COLO829 (cell line): Measurements from ENCODE around the gene DIAPH2.
A peak's percentile ranks its signal among the peaks of the same experiment; 100 is the strongest.

Experiments
- DNase-seq: peaks from one replicate; pipeline ENCODE4 v3.0.0; 2012; ENCODE audit warnings: low spot score

The DIAPH2 gene

DNA sequence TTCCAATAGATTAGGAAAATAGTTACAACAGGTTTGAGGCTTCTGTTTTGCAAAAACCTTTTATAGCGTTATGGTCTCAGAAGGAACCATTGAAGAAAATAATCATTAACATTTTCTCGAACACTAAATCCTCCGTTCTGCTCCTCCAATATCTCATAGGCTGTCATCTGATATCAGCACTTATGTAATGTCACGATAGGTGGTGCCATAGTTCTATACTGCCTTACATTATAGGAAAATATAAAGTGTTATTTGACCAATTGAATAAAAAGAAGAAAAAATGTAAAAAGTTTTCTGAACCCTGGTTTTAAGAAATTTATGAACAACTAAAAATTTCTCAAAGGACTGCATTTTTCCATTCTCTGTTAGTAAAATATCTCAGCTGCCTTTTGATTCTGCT, 490.5 kb downstream of the DIAPH2 start:
- DNase-seq = no peak

DNA sequence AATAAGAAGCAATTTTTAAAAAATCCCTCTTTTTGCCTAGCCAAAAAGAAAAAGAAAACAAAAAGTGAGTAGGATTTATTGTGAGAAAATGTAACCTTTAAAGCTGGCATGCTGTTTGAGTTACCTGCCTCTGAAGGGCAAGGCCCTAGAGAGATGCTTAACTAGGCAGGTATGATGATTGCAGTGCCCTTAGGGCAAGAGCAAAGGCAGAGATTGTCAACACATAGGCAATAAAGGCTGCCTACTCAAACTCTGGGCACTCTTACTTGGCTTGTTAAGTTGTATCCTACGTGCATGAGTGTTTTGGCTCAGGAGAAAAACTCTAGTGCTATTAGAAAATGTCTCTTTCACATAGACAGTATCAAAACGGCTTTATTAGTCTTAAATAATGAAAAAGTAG, 505.0 kb downstream of the DIAPH2 start:
- no peak for DNase-seq

DNA sequence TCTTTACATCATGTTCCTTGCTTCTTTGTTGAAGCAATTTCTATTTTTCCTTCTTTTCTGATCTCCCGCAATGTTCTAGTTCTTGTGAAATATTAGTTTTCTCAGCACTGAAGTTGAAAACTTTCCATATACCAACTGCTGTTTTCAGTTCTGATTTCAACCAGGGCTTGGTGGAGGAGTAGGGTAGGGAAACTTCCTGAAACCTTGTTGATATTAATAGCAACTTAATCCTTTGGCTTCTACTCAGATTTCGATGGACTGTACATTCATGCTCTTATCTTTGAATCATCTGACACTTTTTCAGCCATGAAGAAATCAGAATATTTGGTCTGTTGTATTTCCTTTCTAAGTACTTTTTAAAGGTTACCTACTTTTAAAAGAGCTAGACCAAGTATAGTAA, 514.9 kb downstream of the DIAPH2 start:
- no peak for DNase-seq

DNA sequence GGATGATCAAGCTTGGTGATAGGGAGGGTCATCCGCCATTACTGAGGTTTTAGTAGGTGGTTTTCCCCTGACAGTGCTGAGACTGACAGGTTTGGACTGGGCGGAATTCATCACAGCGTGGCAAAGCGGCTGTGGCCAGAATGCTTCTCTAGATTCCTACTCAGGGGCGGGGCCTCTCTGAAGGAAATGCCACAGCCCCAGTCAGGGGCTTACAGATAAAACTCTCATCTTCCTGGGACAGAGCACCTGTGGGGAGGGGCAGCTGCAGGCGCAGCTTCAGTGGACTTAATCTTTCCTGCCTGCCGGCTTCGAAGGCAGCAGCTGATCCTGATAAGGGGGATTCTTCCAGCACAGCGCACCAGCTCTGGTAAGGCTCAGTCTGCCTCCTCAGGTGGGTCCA, 515.8 kb downstream of the DIAPH2 start:
- no peak for DNase-seq

DNA sequence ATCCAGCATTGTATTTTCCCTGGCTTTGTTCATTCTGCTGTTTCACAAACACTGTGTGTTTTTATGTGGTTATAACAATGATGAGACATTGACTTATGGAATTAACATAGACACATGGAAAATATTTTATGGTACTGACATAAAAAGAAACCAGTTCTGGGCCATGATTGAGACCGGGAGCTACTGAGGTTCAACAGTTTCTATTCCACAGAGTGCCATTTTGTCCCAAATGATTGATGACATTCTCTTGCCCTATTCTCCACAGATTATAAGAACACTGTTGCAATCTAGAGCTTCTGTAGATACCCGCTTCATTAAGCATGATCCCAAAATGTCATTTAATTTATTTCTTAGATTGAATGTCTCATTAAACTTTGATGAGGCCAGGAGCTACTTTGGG, 525.9 kb downstream of the DIAPH2 start:
- DNase-seq = no peak

DNA sequence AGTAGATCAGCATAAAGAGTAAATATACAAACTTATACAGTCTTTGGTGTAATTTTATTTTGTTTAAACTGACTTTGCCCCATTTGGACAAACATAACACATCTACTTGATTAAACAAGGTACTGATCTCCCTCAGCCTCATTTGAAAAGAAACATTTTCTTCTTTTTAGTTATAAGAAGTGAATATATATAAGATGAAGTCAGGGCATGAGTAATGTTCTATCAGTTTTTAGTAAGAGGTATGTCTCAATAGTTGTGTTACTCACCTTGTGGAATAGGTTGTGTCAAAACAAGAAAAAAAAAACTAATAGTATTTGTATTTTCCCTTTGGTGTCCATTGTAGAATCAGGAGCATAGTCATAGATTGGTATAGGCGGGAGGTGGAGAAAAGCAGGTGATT, 526.4 kb downstream of the DIAPH2 start:
- no peak for DNase-seq

DNA sequence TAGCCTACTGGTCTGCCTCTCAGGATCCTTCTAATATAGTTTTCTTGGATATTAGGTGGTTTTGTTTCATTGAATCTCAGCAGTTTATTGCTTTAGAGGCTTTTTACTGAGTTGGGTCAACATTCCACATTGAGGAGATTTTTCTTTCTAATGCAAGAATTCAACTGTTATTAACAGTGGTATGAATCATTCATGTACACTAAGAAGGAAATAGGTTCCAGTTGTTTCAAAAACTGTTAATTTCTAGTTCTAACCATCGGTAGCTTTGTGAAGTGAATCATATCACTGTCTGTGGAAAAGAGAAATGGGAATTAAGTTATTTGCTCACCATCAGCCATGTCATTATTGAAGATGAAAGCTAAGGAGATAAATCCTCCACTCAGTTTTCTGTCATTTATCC, 530.5 kb downstream of the DIAPH2 start:
- DNase-seq = no peak

DNA sequence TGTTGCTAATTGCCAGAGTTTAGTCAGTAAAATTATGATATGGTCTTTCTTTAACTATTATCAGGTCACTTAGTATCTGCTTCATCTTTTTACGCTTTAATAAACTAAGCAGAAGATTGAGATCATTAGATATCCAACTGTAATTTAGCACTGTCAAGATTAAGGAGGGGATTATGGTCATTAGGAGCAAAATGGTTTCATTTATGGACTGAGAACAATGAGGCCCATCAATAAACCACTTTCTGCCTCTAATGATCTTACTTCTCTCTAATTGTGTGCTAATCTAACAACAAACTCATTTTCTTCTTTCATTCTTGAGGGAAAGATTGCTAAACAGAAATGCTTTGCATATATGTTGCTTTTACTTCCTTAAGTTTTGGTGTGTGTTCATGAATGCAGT, 539.5 kb downstream of the DIAPH2 start:
- no peak for DNase-seq

DNA sequence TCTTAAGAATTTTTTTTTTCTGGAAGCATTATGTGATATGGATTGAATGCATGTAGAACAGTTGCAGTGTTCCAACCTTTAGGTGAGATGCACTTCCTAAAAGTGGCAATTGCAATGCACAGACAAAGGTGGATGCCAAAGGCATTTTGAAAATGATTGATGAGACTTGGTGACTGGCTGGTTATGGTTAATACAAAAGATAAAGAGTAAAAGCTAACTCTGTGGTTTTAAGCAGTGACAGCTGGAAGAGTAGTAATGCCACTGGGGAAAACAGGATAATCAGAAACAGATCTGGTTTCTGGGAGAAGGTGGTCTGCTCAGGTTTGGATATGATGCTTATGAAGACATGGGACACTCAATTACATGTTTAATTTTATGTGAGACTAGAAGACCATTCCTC, 544.7 kb downstream of the DIAPH2 start:
- no peak for DNase-seq

DNA sequence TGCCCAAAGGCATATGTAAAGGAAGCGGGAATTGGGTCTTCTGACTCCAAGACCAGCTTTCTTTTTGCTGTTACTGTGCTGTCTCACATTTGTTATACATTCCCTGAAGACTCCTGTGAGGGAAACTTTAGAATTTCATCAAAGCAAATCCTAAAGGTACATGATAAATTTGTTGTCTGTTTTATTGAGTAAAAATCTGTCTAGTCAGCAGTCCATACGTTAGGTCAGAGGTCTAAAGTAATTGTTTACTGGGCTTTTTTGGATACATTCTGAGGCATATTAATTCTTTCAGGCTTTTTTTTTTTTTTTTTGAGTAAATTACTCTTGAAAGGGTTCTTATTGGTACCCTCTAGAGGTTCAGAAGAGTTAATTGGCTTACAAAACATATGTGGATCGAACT, 546.3 kb downstream of the DIAPH2 start:
- DNase-seq = no peak

DNA sequence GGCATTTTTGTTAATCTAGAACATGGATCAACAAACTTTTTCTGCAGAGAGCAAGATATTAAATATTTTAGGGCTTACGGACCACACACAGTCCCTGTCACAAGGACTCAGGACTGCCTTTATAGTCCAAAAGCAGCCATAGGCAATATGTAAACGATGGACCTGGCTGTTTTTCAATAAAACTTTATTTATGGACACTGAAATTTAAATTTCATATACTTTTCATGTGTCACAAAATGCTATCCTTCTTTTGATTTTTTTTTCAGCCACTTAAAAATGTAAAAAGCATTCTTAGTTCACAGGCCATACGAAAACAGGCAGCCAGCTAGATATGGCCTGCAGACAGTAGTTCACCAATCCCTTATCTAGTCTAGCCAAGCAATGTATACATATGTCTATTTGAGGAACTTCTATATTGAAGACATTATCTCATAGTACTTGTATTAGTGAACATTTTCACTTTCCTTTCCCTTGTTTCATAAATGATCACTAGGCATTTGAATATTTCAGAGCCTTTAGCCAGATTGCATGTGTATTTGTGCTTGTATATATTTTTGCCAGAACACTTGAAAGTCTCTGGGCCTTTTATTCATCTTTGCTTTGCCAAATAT, 549.9 kb downstream of the DIAPH2 start:
- DNase-seq = no peak

DNA sequence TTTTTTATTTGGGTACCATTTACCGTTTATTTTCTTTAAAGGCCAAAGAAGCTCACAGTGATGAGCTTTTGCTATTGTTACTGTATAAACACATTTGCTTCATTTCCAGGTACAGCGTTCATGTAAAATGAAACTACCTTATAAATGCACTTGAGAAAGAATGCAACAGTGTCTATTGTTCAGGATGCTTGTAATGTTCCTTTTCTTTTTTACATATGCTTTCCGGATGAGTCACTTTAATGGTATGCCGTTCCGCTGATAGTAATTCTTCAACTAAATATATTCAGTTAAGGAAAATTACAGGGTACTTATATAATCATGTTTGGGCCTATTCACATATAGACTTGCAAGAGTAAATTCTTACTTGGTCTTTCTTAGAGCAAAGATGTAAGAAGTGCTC, 554.0 kb downstream of the DIAPH2 start:
- DNase-seq = peak; percentile 32

DNA sequence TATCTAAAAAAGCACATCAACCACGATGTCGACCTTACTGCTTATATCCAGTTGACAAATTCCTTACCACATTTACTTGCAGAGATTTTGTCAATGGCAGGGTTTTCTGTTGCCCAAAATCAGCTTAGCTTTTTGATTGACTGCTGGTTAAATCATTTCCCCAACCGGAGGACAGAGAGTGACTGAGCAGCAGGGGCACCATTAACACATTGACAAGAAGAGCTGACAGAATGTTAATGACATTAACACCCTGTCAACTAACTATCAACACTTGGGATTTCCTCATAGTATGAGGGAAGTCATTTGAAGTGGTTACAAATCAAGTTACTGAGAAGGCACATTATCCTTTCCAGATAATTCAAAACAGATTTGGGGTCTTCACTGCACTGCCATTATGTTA, 567.5 kb downstream of the DIAPH2 start:
- DNase-seq = no peak

DNA sequence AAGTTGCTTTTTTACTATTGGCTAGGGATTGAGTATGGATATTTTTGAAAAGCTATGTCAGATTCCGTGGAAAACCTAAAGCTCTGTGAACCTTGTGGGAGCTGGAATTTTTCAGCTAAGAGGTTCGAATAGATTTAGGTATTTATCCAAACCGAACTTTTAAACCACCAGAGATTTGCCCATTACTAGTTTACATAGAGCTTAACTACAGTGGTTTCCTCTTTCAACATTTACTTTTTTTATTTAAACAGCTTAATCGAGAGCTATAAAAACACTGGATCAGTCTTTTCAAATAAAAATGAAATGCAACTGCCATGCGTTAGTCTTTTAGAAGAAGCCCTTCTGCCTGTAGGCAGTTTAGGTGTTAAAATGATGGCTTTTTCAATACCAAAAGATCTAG, 576.0 kb downstream of the DIAPH2 start:
- DNase-seq = no peak

DNA sequence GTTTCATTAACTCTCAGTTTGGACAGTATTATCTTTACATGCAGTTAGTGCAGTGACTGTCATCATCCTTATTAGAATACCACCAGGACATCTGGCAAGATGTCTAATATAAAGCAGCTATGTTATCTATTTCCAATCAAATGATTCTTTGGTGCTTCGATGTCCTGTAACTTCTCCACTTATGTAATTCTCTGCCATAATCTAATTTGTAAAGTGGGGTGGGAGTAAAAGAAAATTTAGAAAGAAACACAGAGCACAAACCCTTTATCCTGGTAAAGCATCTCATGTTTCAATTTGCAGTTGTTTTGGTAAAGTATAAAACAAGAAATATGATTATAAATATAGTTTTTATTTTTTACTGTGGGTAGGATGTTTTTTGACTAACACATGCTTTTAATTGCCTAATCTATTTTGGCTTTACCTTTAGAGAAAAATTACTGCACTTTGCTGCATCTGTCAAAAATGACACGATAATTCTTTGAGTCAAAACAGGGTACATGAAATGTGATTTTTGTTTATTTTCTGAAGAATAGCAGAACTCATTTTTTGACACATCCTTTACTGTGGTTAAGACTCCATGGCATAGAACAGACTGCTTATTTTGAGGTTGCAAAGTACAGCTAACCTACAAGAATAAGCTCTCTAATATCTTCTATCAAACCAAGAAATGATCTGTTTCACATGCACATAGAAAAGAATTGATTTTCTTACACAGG, 581.9 kb downstream of the DIAPH2 start:
- DNase-seq = no peak

DNA sequence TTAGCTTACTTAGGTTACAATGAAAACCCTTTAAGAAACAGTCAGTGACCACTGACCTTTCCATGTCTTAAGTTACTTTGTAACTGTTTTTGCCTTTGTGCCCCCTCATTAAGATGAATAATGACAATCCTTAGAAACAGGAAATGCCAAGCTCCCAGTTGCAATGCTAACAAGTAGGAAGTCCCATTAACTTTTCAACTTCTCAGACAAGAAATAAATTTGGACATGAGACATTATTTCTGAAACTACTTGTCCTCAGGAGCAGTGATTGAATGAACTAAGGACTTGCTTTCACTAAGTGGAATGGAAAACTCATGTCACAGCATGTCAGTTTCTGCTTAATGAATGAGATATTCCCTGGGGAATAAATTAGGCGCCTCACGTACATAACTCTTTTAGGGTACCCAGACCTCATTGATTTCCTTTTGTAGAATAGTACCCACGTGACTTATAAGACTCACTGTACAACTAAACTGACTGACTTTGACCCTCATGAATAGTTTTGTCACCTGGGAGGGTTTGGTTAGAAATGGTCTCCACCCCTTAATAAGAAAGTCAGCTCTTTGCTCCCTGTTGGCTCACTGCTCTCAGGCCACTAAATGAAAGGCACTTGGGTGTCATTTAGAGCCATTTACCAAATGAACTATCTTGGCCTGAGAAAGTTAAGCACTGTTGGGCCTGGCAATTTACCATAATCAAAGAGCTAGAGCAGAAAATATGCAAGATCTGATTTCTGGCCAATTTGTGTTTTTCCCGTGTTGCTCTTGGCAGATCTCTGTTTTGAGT, 582.9 kb downstream of the DIAPH2 start:
- DNase-seq = peak; percentile 4

DNA sequence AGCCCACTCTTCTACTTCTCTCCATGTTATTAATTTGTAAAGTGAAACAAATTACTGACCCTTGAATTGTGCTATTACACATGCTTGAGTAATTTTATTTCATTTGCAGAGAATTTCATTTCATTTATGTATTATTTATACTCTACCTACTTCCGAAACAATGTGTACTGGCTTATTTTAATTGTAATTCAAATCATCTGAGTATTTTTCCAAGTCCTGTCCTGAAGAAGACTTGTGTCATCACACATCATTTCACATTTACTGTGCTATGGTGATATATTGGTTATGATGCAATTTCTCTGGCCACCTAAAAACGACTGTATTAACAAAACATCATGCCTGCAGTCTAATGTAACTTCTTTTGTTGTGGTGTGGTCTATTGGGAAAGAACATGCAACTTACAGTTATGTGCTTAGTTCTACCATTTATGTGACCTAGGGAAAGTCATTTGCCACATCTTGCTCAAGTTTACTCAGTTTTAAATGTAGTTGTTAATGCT, 583.6 kb downstream of the DIAPH2 start:
- DNase-seq = no peak

DNA sequence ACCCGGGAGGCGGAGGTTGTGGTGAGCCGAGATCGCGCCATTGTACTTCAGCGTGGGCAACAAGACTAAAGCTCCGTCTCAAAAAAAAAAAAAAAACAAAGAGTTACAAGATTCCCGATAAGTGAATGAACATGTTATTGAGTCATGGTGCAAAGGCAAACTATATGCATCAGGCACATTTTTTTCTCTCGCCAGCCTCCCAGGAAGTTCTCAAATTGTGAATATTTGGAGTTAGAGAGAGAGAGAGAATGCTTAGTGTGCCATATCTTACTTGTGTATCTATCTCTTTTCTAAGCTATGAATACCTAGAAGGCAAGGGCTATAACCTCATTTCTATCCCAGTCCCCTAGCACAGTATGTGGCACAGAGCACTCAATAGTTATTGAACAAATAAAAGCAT, 599.9 kb downstream of the DIAPH2 start:
- DNase-seq = no peak

DNA sequence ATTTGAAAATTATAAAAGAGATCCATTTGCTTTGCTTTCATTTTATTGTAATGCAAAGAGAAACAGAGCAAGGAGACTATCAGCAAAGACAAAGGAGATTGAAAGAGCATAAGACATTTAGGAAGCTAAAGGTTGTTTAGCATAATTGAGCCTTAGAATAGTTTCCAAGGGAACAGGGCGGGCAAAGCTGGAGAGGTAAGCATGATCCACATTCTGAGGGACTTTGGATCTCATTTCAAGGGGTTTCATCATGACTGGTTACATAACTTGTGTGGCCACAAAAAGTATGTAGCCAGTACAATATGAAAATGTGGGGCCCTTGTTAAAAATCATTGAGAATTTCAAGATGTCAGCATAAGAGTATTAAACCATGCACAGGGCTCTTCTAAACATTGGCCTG, 605.6 kb downstream of the DIAPH2 start:
- no peak for DNase-seq

DNA sequence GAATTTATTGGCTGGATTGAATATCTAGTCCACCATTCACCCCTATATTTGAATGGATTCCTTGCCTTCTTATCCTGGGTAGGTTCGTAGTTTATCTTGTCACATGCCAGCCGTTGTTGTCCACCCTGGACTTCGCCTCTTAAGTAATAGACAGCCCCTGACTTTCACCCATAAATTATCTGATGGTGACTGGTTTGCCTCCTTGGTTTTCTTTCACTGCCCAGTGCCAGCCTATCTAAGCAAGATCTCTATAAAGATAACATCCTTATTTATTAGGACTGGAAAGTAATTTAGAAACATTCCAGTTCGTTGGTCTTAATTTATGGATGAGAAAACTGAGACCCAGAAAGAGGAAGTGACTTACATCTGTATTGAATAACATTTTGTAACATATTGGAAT, 609.4 kb downstream of the DIAPH2 start:
- DNase-seq = no peak

DNA sequence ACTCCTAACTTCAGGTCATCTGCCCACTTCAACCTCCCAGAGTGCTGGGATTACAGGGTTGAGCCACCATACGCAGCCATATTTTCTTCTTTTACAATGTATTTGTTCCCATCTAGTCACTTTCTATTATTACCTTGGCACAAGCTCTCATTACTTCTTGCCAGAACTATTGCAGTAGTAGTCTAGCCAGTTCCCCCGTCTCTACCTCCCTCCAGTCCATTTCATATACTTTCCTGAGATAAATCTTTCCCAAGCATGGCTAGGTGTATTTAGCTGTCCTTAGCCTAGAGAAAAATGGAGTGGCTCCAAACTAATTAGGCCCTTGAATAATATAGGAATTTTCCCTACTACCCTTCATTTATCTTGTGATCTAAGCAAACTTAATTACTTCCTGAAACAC, 611.3 kb downstream of the DIAPH2 start:
- no peak for DNase-seq

DNA sequence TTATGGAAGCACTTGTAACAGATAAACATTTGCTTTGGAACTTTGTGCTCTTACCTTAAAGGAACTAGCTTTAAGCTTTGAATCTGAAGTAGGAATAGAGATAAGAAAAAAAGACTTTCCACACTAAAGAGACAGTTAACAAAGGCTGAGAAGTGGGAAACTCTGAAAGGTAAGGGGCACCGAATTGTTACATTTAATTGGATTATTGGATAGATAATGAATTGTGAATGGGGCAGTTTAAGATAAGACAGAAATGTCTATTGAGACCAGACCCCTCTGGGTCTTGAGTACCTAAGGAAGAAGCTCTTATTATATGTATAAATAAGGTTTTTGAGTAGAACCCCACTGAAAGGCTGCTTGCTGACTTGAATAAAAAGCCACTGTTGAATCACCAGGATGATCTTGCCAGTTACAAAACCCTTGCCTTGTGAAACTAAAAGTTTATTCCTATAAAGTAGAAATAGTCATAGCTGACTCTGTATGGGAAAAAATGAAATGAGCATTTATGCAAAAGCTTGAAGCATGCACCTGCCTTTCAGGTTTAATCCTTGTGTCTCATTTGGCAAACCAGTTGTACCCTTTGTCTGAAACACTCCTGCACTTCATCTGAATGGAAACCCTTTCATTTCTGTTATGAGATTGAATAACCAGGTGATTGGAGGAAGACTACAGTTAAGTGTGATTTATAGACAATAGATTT, 622.3 kb downstream of the DIAPH2 start:
- DNase-seq = no peak

DNA sequence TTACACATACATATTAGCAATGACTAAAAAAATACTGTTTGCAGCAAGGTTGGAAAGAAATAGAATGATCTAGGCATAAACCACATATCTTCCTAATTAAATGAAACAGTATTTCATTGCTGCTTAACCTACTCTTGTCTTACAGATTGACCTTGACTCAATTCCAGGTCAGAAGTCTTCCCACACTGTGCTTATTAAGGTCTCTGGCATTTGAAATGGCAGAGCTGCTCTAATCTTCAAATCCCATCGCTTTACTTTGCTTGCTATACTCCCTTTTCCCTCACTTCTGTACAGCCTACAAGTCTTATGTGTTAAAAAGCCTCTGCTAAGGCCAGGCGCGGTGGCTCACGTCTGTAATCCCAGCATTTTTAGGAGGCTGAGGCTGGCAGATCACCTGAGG, 623.5 kb downstream of the DIAPH2 start:
- no peak for DNase-seq
